ENCODE measurements around the gene NPAS4. TPM values are rescaled to one million over a fixed set of nuclear protein-coding genes. Genes with fewer than 3 reads are reported as not detected.

The NPAS4 gene

GRCh38 chr11:66472054-66472453 is 51.2 kb downstream of the NPAS4 start:
- Histone ChIP-seq H2BK5ac (ENCODE audit: low read length) (no peak overlapping the region), H3K18ac (ENCODE audit: low read length) (no peak overlapping the region), H3K4ac (ENCODE audit: low read depth, low read length) (no peak overlapping the region), H3K4me3 (ENCODE audit: low read length) (no peak overlapping the region), H3K27me3 (ENCODE audit: insufficient read depth, low read length, poor library complexity) (no peaks in the 10 kb centered on the region), H3K79me2 (ENCODE audit: control insufficient read depth, insufficient read depth, low read length) (no peaks in the 10 kb centered on the region), H3K23ac (ENCODE audit: low read length) (no peak overlapping the region), H3K4me2 (ENCODE audit: low read length) (no peak overlapping the region), H2AK5ac (ENCODE audit: low read length) (no peak overlapping the region), H3K36me3 (ENCODE audit: control insufficient read depth, insufficient read depth, low read length) (no peaks in the 10 kb centered on the region), H3K4me1 (ENCODE audit: control insufficient read depth, low read depth, low read length) (peaks cover 6% of the 10 kb centered on the region), H3K9ac (ENCODE audit: low read length) (no peak overlapping the region), H2BK120ac (ENCODE audit: low read depth, low read length) (no peak overlapping the region), H2BK15ac (replicated peaks; ENCODE audit: low read depth) (no peak overlapping the region), H3K27ac (ENCODE audit: low read depth, low read length) (no peak overlapping the region), H4K8ac (ENCODE audit: low read depth, low read length) (no peak overlapping the region), H4K5ac (ENCODE audit: low read length) (no peak overlapping the region), H3K56ac (ENCODE audit: low read length) (no peak overlapping the region), H3K79me1 (ENCODE audit: low read length) (no peaks in the 10 kb centered on the region)
- no peak for DNase-seq
- no CpG with 5 or more reads among the region's 9 CpGs for WGBS (ENCODE audit: extremely low coverage, insufficient coverage, low lambda C conversion rate)

- Histone ChIP-seq H2BK15ac (replicated peaks; ENCODE audit: low read depth) (no peak overlapping the region), H4K5ac (ENCODE audit: low read length) (no peak overlapping the region), H4K8ac (ENCODE audit: low read depth, low read length) (no peak overlapping the region), H3K56ac (ENCODE audit: low read length) (no peak overlapping the region), H3K4ac (ENCODE audit: low read depth, low read length) (no peak overlapping the region), H3K23ac (ENCODE audit: low read length) (no peak overlapping the region), H3K4me2 (ENCODE audit: low read length) (no peak overlapping the region), H3K4me1 (ENCODE audit: control insufficient read depth, low read depth, low read length) (peaks cover 2% of the 10 kb centered on the region), H3K27me3 (ENCODE audit: insufficient read depth, low read length, poor library complexity) (no peaks in the 10 kb centered on the region), H3K36me3 (ENCODE audit: control insufficient read depth, insufficient read depth, low read length) (no peaks in the 10 kb centered on the region), H3K79me1 (ENCODE audit: low read length) (no peaks in the 10 kb centered on the region), H3K18ac (ENCODE audit: low read length) (no peak overlapping the region), H3K27ac (ENCODE audit: low read depth, low read length) (no peak overlapping the region), H3K79me2 (ENCODE audit: control insufficient read depth, insufficient read depth, low read length) (no peaks in the 10 kb centered on the region), H2AK5ac (ENCODE audit: low read length) (no peak overlapping the region), H3K9ac (ENCODE audit: low read length) (no peak overlapping the region), H3K4me3 (ENCODE audit: low read length) (no peak overlapping the region), H2BK120ac (ENCODE audit: low read depth, low read length) (no peak overlapping the region), H2BK5ac (ENCODE audit: low read length) (no peak overlapping the region)
- no CpG with 5 or more reads among the region's 11 CpGs for WGBS (ENCODE audit: extremely low coverage, insufficient coverage, low lambda C conversion rate)
- DNase-seq, result no peak
These were observed 52.3 kb downstream of the NPAS4 start for GRCh38 chr11:66473167-66473566.

GRCh38 chr11:66473608-66474515 is 53.0 kb downstream of the NPAS4 start:
- no peak overlapping the region for H3K27ac ChIP-seq (ENCODE audit: low read depth, low read length)
- H2BK15ac ChIP-seq (replicated peaks; ENCODE audit: low read depth), result no peak overlapping the region
- H3K27me3 ChIP-seq (ENCODE audit: insufficient read depth, low read length, poor library complexity), result no peaks in the 10 kb centered on the region
- no peak overlapping the region for H3K9ac ChIP-seq (ENCODE audit: low read length)
- H3K4me1 ChIP-seq (ENCODE audit: control insufficient read depth, low read depth, low read length), result peaks cover 2% of the 10 kb centered on the region
- no peak overlapping the region for H3K23ac ChIP-seq (ENCODE audit: low read length)
- H4K5ac ChIP-seq (ENCODE audit: low read length), result no peak overlapping the region
- DNase-seq, result peak; percentile 34
- no peaks in the 10 kb centered on the region for H3K79me2 ChIP-seq (ENCODE audit: control insufficient read depth, insufficient read depth, low read length)
- no CpG with 5 or more reads among the region's 20 CpGs for WGBS (ENCODE audit: extremely low coverage, insufficient coverage, low lambda C conversion rate)
- no peak overlapping the region for H3K4me3 ChIP-seq (ENCODE audit: low read length)
- no peak overlapping the region for H2BK5ac ChIP-seq (ENCODE audit: low read length)
- H2BK120ac ChIP-seq (ENCODE audit: low read depth, low read length), result no peak overlapping the region
- H3K4ac ChIP-seq (ENCODE audit: low read depth, low read length), result no peak overlapping the region
- H2AK5ac ChIP-seq (ENCODE audit: low read length), result no peak overlapping the region
- H3K4me2 ChIP-seq (ENCODE audit: low read length), result no peak overlapping the region
- H3K18ac ChIP-seq (ENCODE audit: low read length), result no peak overlapping the region
- no peaks in the 10 kb centered on the region for H3K79me1 ChIP-seq (ENCODE audit: low read length)
- no peak overlapping the region for H4K8ac ChIP-seq (ENCODE audit: low read depth, low read length)
- H3K56ac ChIP-seq (ENCODE audit: low read length), result no peak overlapping the region
- no peaks in the 10 kb centered on the region for H3K36me3 ChIP-seq (ENCODE audit: control insufficient read depth, insufficient read depth, low read length)

GRCh38 chr11:66475349-66476172 is 54.7 kb downstream of the NPAS4 start:
- no peak overlapping the region for H3K56ac ChIP-seq (ENCODE audit: low read length)
- H2BK5ac ChIP-seq (ENCODE audit: low read length), result no peak overlapping the region
- no peak overlapping the region for H4K5ac ChIP-seq (ENCODE audit: low read length)
- H2AK5ac ChIP-seq (ENCODE audit: low read length), result no peak overlapping the region
- H3K79me2 ChIP-seq (ENCODE audit: control insufficient read depth, insufficient read depth, low read length), result no peaks in the 10 kb centered on the region
- H3K36me3 ChIP-seq (ENCODE audit: control insufficient read depth, insufficient read depth, low read length), result no peaks in the 10 kb centered on the region
- no peak overlapping the region for H3K4me2 ChIP-seq (ENCODE audit: low read length)
- no CpG with 5 or more reads among the region's 44 CpGs for WGBS (ENCODE audit: extremely low coverage, insufficient coverage, low lambda C conversion rate)
- no peak overlapping the region for H3K23ac ChIP-seq (ENCODE audit: low read length)
- DNase-seq, result no peak
- H2BK15ac ChIP-seq (replicated peaks; ENCODE audit: low read depth), result no peak overlapping the region
- no peak overlapping the region for H4K8ac ChIP-seq (ENCODE audit: low read depth, low read length)
- no peak overlapping the region for H3K27ac ChIP-seq (ENCODE audit: low read depth, low read length)
- H3K79me1 ChIP-seq (ENCODE audit: low read length), result no peaks in the 10 kb centered on the region
- H3K9ac ChIP-seq (ENCODE audit: low read length), result no peak overlapping the region
- no peak overlapping the region for H2BK120ac ChIP-seq (ENCODE audit: low read depth, low read length)
- no peaks in the 10 kb centered on the region for H3K4me1 ChIP-seq (ENCODE audit: control insufficient read depth, low read depth, low read length)
- H3K4ac ChIP-seq (ENCODE audit: low read depth, low read length), result no peak overlapping the region
- H3K18ac ChIP-seq (ENCODE audit: low read length), result no peak overlapping the region
- H3K27me3 ChIP-seq (ENCODE audit: insufficient read depth, low read length, poor library complexity), result no peaks in the 10 kb centered on the region
- H3K4me3 ChIP-seq (ENCODE audit: low read length), result no peak overlapping the region

Small RNA genes within 50 kb of the gene (small RNA-seq; reads per million reads assigned to genes)
- gene RF00017 (ENCODE audit: insufficient read depth) (not detected), gene RF00416 (ENCODE audit: insufficient read depth) (not detected), gene RNU1-84P (ENCODE audit: insufficient read depth) (not detected)
